ENCODE data around the gene RARRES2. TPM values are rescaled to one million over a fixed set of nuclear protein-coding genes. Genes with fewer than 3 reads are reported as not detected.
"Not testable (repeated sequence)": the region's sequence is repeated elsewhere in the genome, so short reads cannot be mapped to it uniquely, and the experiment has no call there.

The RARRES2 gene
- total RNA-seq, 5 donors from 2014 or later (not counting 1 experiment from before 2014, with no cell fraction given): 2.7 to 3.2 (median 2.7) TPM; not detected in 2

DNA sequence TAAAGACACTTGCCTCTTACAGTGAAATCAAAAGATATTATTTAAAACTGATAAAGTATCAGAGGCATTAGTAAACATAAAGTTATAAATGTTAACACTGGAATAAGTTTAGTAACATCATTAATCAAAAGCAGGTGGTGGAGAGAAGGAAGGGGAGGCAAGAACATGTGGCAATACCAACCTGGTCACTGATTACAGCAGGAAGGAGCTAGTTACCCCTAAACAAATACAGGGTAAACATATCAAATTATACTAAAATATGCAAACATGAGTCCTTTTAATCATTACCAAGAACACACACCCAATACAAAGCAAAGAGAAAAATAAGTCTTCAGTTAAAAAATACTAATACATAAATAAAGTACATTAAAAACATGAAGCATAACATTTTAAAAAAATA, 43.5 kb downstream of the RARRES2 start:
- POLR2A ChIA-PET; H3K4me3 ChIP-seq (ENCODE audit: control insufficient read depth in 1 of 2, extremely low read depth in 1 of 2, low read length in 1 of 2); H3K36me3 ChIP-seq (ENCODE audit: control insufficient read depth in 2 of 2, extremely low read depth in 1 of 2, insufficient read depth in 1 of 2, low read length in 1 of 2); H3K36me3 Mint-ChIP-seq; H3K4me3 Mint-ChIP-seq; H3K27ac Mint-ChIP-seq; H3K27me3 Mint-ChIP-seq; H3K4me1 ChIP-seq (ENCODE audit: control insufficient read depth in 1 of 2, extremely low read depth in 1 of 2, insufficient read depth in 2 of 2, low read length in 2 of 2); H3K9me3 Mint-ChIP-seq; ATAC-seq (replicated peaks in 1 of 4); CTCF ChIA-PET; H3K4me1 Mint-ChIP-seq; DNase-seq; H3K27ac ChIP-seq (ENCODE audit: low read length); H3K9me3 ChIP-seq; H3K27me3 ChIP-seq (replicated peaks in 1 of 2; ENCODE audit: control insufficient read depth in 2 of 2, extremely low read depth in 1 of 2, insufficient read depth in 2 of 2, low read length in 1 of 2): not testable (repeated sequence)

DNA sequence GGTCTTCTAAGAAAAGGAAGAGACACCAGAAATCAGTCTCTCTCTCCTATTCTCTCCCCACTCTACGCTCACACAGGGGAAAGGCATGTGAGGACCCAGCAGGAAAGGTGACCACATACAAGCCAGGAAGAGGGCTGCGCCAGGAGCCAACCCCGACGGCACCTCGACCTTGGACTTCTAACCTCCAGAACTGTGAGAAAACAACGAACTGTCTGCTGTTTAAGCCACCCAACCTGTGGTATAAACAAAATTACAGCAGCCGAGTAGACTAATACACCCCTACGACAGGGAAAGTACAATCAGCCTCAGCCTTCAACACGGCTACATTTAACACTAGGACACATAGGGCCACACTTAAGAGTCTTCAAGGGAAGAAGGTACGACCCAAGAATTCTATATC, 44.6 kb downstream of the RARRES2 start:
- H3K9me3 Mint-ChIP-seq; CTCF ChIA-PET; H3K27ac ChIP-seq (ENCODE audit: low read length); H3K27ac Mint-ChIP-seq; H3K4me1 ChIP-seq (ENCODE audit: control insufficient read depth in 1 of 2, extremely low read depth in 1 of 2, insufficient read depth in 2 of 2, low read length in 2 of 2); ATAC-seq (replicated peaks in 1 of 4); POLR2A ChIA-PET; H3K4me1 Mint-ChIP-seq; H3K36me3 Mint-ChIP-seq; DNase-seq; H3K27me3 ChIP-seq (replicated peaks in 1 of 2; ENCODE audit: control insufficient read depth in 2 of 2, extremely low read depth in 1 of 2, insufficient read depth in 2 of 2, low read length in 1 of 2); H3K4me3 ChIP-seq (ENCODE audit: control insufficient read depth in 1 of 2, extremely low read depth in 1 of 2, low read length in 1 of 2); H3K27me3 Mint-ChIP-seq; H3K9me3 ChIP-seq; H3K36me3 ChIP-seq (ENCODE audit: control insufficient read depth in 2 of 2, extremely low read depth in 1 of 2, insufficient read depth in 1 of 2, low read length in 1 of 2); H3K4me3 Mint-ChIP-seq: not testable (repeated sequence)
- no CpG with 5 or more reads among the region's 10 CpGs for WGBS (ENCODE audit: insufficient coverage)

DNA sequence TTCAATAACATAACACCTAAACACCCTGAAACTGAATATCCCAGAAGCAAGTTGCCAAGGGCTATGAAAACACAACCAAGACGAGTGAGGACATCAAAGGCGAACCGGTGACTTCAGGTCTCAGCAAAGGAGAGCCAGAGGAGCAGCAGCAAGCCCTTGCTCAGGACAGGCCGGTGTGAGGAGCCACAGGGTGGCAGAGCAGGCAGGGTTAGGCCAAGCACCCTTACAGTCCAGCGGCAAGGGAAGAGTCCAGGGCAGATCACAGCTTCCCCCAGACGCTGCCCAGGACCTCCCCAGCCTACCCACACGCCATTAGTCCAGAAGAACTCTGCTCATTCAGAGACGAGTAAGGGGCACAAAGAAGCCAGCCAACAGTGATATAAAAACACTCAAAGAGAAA, 45.8 kb downstream of the RARRES2 start:
- H3K4me1 Mint-ChIP-seq; ATAC-seq (replicated peaks in 1 of 4): not testable (repeated sequence)
- no CpG with 5 or more reads among the region's 8 CpGs for WGBS (ENCODE audit: insufficient coverage)

DNA sequence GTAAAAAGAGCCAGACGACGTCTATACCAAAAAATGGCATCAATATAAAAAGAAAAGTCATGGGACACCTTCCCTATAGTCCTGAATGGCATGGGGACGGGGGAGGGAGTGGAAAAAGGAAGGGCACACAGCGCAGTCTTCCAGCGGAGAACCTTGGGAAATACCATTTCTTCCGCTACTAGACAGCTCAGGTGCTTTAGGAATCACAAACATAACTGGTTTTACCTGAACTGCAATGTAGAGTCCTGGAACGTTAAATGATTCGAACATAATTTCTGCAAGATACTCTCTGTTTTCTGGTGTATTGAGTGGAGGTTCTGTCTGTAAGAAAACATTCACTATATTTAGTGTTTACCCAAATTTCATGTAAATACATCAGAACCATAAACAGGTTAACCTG, 46.4 kb downstream of the RARRES2 start:
- H3K27ac ChIP-seq (ENCODE audit: low read length); H3K4me1 ChIP-seq (ENCODE audit: control insufficient read depth in 1 of 2, extremely low read depth in 1 of 2, insufficient read depth in 2 of 2, low read length in 2 of 2); H3K4me1 Mint-ChIP-seq; H3K9me3 Mint-ChIP-seq; POLR2A ChIA-PET; H3K27me3 ChIP-seq (replicated peaks in 1 of 2; ENCODE audit: control insufficient read depth in 2 of 2, extremely low read depth in 1 of 2, insufficient read depth in 2 of 2, low read length in 1 of 2); DNase-seq; H3K4me3 Mint-ChIP-seq; CTCF ChIA-PET; H3K36me3 Mint-ChIP-seq; H3K27ac Mint-ChIP-seq; ATAC-seq (replicated peaks in 1 of 4); H3K36me3 ChIP-seq (ENCODE audit: control insufficient read depth in 2 of 2, extremely low read depth in 1 of 2, insufficient read depth in 1 of 2, low read length in 1 of 2); H3K27me3 Mint-ChIP-seq; H3K4me3 ChIP-seq (ENCODE audit: control insufficient read depth in 1 of 2, extremely low read depth in 1 of 2, low read length in 1 of 2); H3K9me3 ChIP-seq: not testable (repeated sequence)
- WGBS (ENCODE audit: insufficient coverage): no CpG with 5 or more reads among the region's 8 CpGs

More for the DNA sequence above, 45.8 kb downstream of the RARRES2 start:
- POLR2A ChIA-PET; H3K4me1 ChIP-seq (ENCODE audit: control insufficient read depth in 1 of 2, extremely low read depth in 1 of 2, insufficient read depth in 2 of 2, low read length in 2 of 2); H3K36me3 Mint-ChIP-seq; H3K9me3 ChIP-seq; H3K27ac ChIP-seq (ENCODE audit: low read length); H3K36me3 ChIP-seq (ENCODE audit: control insufficient read depth in 2 of 2, extremely low read depth in 1 of 2, insufficient read depth in 1 of 2, low read length in 1 of 2); H3K4me3 Mint-ChIP-seq; H3K27ac Mint-ChIP-seq; H3K4me3 ChIP-seq (ENCODE audit: control insufficient read depth in 1 of 2, extremely low read depth in 1 of 2, low read length in 1 of 2); H3K27me3 ChIP-seq (replicated peaks in 1 of 2; ENCODE audit: control insufficient read depth in 2 of 2, extremely low read depth in 1 of 2, insufficient read depth in 2 of 2, low read length in 1 of 2); CTCF ChIA-PET; H3K27me3 Mint-ChIP-seq; H3K9me3 Mint-ChIP-seq; DNase-seq: not testable (repeated sequence)

DNA sequence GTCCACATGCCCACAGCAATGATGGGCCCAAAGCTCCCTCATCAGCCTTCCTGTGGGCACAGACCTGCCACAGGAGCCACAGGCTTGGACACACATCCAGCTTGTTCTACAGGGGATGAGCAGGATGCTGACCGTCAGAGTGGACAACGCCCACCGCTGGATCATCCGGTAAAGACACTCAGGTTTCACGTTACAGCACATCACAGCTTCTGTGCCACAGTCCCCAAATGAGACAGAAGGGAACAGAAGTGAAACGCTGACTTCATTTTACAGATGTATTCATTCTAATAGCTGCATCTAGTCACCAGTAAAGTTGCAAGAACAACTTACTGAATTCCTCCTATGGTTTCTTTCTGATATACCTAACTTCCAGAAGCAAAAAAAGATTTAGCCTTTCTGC, 51.1 kb downstream of the RARRES2 start:
- H3K27ac Mint-ChIP-seq; H3K27me3 Mint-ChIP-seq; H3K36me3 ChIP-seq (ENCODE audit: control insufficient read depth in 2 of 2, extremely low read depth in 1 of 2, insufficient read depth in 1 of 2, low read length in 1 of 2); DNase-seq; H3K36me3 Mint-ChIP-seq; H3K27ac ChIP-seq (ENCODE audit: low read length); CTCF ChIA-PET; H3K4me3 ChIP-seq (ENCODE audit: control insufficient read depth in 1 of 2, extremely low read depth in 1 of 2, low read length in 1 of 2); H3K4me3 Mint-ChIP-seq; ATAC-seq (replicated peaks in 1 of 4); H3K9me3 Mint-ChIP-seq; H3K4me1 ChIP-seq (ENCODE audit: control insufficient read depth in 1 of 2, extremely low read depth in 1 of 2, insufficient read depth in 2 of 2, low read length in 2 of 2); POLR2A ChIA-PET; H3K27me3 ChIP-seq (replicated peaks in 1 of 2; ENCODE audit: control insufficient read depth in 2 of 2, extremely low read depth in 1 of 2, insufficient read depth in 2 of 2, low read length in 1 of 2); H3K4me1 Mint-ChIP-seq; H3K9me3 ChIP-seq: not testable (repeated sequence)
- WGBS (ENCODE audit: insufficient coverage): no CpG with 5 or more reads among the region's 6 CpGs

DNA sequence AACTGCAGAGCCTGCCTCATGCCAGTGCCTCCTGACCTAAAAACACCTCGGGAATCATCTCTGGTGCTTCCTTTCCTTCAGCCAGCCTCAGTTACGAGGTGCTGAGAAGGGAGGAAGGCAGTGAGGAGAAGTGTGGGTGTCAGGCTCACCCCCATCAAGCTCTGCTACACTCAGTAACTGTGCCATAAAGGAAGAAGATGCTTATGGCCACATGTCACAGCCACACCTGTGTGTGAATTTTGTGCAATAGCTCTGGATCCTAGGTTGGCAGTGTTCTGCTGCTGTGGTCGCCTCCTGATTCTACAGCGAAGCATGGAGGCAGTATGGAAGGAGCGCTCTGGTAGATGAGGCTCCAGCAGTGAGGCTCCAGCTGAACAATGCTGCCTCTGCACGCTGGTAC, 52.6 kb downstream of the RARRES2 start:
- H3K4me3 ChIP-seq (ENCODE audit: control insufficient read depth in 1 of 2, extremely low read depth in 1 of 2, low read length in 1 of 2); H3K27ac ChIP-seq (ENCODE audit: low read length); H3K9me3 ChIP-seq; H3K4me3 Mint-ChIP-seq; H3K4me1 Mint-ChIP-seq; CTCF ChIA-PET; H3K27ac Mint-ChIP-seq; DNase-seq; H3K9me3 Mint-ChIP-seq; ATAC-seq (replicated peaks in 1 of 4); H3K36me3 Mint-ChIP-seq; H3K27me3 Mint-ChIP-seq; H3K36me3 ChIP-seq (ENCODE audit: control insufficient read depth in 2 of 2, extremely low read depth in 1 of 2, insufficient read depth in 1 of 2, low read length in 1 of 2); H3K27me3 ChIP-seq (replicated peaks in 1 of 2; ENCODE audit: control insufficient read depth in 2 of 2, extremely low read depth in 1 of 2, insufficient read depth in 2 of 2, low read length in 1 of 2); H3K4me1 ChIP-seq (ENCODE audit: control insufficient read depth in 1 of 2, extremely low read depth in 1 of 2, insufficient read depth in 2 of 2, low read length in 2 of 2); POLR2A ChIA-PET: not testable (repeated sequence)
- WGBS (ENCODE audit: insufficient coverage): 93% methylated on average over 3 of the region's 6 CpGs
